ENCODE data around the gene ABHD16A. TPM values are rescaled to one million over a fixed set of nuclear protein-coding genes. Genes with fewer than 3 reads are reported as not detected.

ABHD16A gene
- total RNA-seq, 1 experiment from 2014 or later = 47.2 TPM

GRCh38 chr6:31651602-31652191 lies 51.4 kb downstream of the ABHD16A start:
- BruUV-seq (replicated peaks) = no TSS peak
- DNase-seq (ENCODE audit: low read depth, low spot score) (no peak), ATAC-seq (peak; percentile 70)
- Histone ChIP-seq H3K4me3 (ENCODE audit: low read depth in 2 of 2, low read length in 2 of 2) (peak overlapping the region; percentile 77 to 83), H3K36me3 (ENCODE audit: control insufficient read depth, insufficient read depth, low read length) (peaks cover 17% of the 10 kb centered on the region), H3K27me3 (ENCODE audit: control insufficient read depth, insufficient read depth, low read length) (no peaks in the 10 kb centered on the region), H3K27ac (ENCODE audit: low read length) (peak overlapping the region; percentile 99), H3K4me1 (ENCODE audit: control insufficient read depth, insufficient read depth, low read length) (peaks cover 13% of the 10 kb centered on the region), H3K9me3 (ENCODE audit: control insufficient read depth, insufficient read depth, low read depth, low read length) (no peaks in the 10 kb centered on the region)
- TF ChIP-seq TCF7L2 (IDR thresholded peaks at IDR 0.05; ENCODE audit: low read depth, low read length) (no peak), POLR2AphosphoS5 (IDR thresholded peaks at IDR 0.05; ENCODE audit: low read depth, low read length) (no peak), SIN3A (IDR thresholded peaks at IDR 0.05; ENCODE audit: borderline replicate concordance, insufficient read depth, low read depth, low read length) (no peak), CTCF (IDR thresholded peaks at IDR 0.05) (no peak)
- TF ChIP-seq, protein P1, sequence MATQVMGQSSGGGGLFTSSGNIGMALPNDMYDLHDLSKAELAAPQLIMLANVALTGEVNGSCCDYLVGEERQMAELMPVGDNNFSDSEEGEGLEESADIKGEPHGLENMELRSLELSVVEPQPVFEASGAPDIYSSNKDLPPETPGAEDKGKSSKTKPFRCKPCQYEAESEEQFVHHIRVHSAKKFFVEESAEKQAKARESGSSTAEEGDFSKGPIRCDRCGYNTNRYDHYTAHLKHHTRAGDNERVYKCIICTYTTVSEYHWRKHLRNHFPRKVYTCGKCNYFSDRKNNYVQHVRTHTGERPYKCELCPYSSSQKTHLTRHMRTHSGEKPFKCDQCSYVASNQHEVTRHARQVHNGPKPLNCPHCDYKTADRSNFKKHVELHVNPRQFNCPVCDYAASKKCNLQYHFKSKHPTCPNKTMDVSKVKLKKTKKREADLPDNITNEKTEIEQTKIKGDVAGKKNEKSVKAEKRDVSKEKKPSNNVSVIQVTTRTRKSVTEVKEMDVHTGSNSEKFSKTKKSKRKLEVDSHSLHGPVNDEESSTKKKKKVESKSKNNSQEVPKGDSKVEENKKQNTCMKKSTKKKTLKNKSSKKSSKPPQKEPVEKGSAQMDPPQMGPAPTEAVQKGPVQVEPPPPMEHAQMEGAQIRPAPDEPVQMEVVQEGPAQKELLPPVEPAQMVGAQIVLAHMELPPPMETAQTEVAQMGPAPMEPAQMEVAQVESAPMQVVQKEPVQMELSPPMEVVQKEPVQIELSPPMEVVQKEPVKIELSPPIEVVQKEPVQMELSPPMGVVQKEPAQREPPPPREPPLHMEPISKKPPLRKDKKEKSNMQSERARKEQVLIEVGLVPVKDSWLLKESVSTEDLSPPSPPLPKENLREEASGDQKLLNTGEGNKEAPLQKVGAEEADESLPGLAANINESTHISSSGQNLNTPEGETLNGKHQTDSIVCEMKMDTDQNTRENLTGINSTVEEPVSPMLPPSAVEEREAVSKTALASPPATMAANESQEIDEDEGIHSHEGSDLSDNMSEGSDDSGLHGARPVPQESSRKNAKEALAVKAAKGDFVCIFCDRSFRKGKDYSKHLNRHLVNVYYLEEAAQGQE (IDR thresholded peaks at IDR 0.05; ENCODE audit: insufficient read depth in 1 of 2, low read depth in 2 of 2, low read length in 1 of 2) = no peak
- intact Hi-C loops (cut with micrococcal nuclease; ENCODE audit: unreplicated experiment) (no loop called here), in situ Hi-C loops (cut with HindIII; ENCODE audit: low pct_unique_long_range_greater_than_20kb, low sequenced_read_pairs) (no loop called here)
- CTCF ChIA-PET = no interaction called here
- POLR2A ChIA-PET = interaction anchor here (0.6 to 2.1 kb wide), 6 partner anchors 10 to 169 kb away, joined by 3 to 10 read pairs (median 3); partner anchors contain the start of gene C6orf47

DNA sequence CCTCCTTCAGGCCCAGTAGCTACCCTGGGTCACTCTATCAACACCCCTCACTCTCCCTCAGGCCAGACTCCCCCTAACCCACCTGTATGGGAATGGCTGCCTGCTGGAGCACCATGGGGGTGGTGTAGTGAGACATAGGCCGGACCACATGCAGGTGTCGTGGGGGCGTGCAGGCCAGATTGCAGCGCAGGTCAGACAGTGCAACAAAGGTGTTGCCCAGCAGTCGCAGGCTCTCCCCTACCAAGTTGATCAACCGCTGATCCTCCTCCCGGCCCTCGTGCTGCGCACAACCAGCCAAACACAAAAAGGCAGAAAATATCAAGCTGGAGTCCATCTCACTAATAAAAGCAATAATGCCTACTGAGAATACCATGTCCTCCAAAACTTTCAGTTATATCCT lies 57.8 kb downstream of the ABHD16A start:
- Histone ChIP-seq H3K4me3 (ENCODE audit: low read depth in 2 of 2, low read length in 2 of 2) (no peak overlapping the region), H3K36me3 (ENCODE audit: control insufficient read depth, insufficient read depth, low read length) (peaks cover 33% of the 10 kb centered on the region), H3K4me1 (ENCODE audit: control insufficient read depth, insufficient read depth, low read length) (no peaks in the 10 kb centered on the region), H3K27me3 (ENCODE audit: control insufficient read depth, insufficient read depth, low read length) (no peaks in the 10 kb centered on the region), H3K27ac (ENCODE audit: low read length) (no peak overlapping the region), H3K9me3 (ENCODE audit: control insufficient read depth, insufficient read depth, low read depth, low read length) (no peaks in the 10 kb centered on the region)
- intact Hi-C loops (cut with micrococcal nuclease; ENCODE audit: unreplicated experiment) (no loop called here), in situ Hi-C loops (cut with HindIII; ENCODE audit: low pct_unique_long_range_greater_than_20kb, low sequenced_read_pairs) (no loop called here)
- ATAC-seq (no peak), DNase-seq (ENCODE audit: low read depth, low spot score) (no peak)
- no TSS peak for BruUV-seq (replicated peaks)
- POLR2A ChIA-PET = no interaction called here
- CTCF ChIA-PET = no interaction called here
- TF ChIP-seq POLR2AphosphoS5 (IDR thresholded peaks at IDR 0.05; ENCODE audit: low read depth, low read length) (no peak), SIN3A (IDR thresholded peaks at IDR 0.05; ENCODE audit: borderline replicate concordance, insufficient read depth, low read depth, low read length) (no peak), CTCF (IDR thresholded peaks at IDR 0.05) (no peak), TCF7L2 (IDR thresholded peaks at IDR 0.05; ENCODE audit: low read depth, low read length) (no peak)
- TF ChIP-seq, protein P1 (IDR thresholded peaks at IDR 0.05; ENCODE audit: insufficient read depth in 1 of 2, low read depth in 2 of 2, low read length in 1 of 2) = no peak

All from Panc1 (cell line).